Right ventricle myocardium inferior (tissue), 1 donor: ENCODE measurements around the gene ZNF746. TPM values are rescaled to one million over a fixed set of nuclear protein-coding genes. Genes with fewer than 3 reads are reported as not detected.
A peak's percentile ranks its signal among the peaks of the same experiment; 100 is the strongest.

Experiments used
- ATAC-seq: fragments of 200-7000 bp; cut with Tn5 transposase; one replicate; pipeline ENCODE4 v1.9.1; 2020; ENCODE audit warnings: mild to moderate bottlenecking, moderate library complexity
- DNase-seq: peaks from one replicate; pipeline ENCODE4 v3.0.0; 2021; ENCODE audit errors: missing footprints
- intact Hi-C: fragments of 100-400 bp; cut with DNase I; formaldehyde crosslinking; loops from one replicate; pipeline ENCODE4 v1.11.0; 2022
- long read RNA-seq: library from polyadenylated mRNA; unstranded; transcript quantifications from one replicate; pipeline ENCODE4 v2.0.0, GENCODE V29; 2021
- total RNA-seq: library from RNA; stranded (reverse); fragmentation: NEBNext Ultra II Directional; extraction: Animal tissue kit (Norgen Biotek cat#: 25700); gene quantifications from one replicate; pipeline ENCODE4 v1.2.1, GENCODE V29; 2021
- donor health status: DM: no; HTN: yes; CAD: no; lungs with severe emphysema.

ZNF746 gene
- 8.4 TPM for total RNA-seq
- long read RNA-seq, partial matches to known transcripts: 1 of 12 reads
- long read RNA-seq, other reads (novel, unspliced or antisense): 6 of 12 reads

DNA sequence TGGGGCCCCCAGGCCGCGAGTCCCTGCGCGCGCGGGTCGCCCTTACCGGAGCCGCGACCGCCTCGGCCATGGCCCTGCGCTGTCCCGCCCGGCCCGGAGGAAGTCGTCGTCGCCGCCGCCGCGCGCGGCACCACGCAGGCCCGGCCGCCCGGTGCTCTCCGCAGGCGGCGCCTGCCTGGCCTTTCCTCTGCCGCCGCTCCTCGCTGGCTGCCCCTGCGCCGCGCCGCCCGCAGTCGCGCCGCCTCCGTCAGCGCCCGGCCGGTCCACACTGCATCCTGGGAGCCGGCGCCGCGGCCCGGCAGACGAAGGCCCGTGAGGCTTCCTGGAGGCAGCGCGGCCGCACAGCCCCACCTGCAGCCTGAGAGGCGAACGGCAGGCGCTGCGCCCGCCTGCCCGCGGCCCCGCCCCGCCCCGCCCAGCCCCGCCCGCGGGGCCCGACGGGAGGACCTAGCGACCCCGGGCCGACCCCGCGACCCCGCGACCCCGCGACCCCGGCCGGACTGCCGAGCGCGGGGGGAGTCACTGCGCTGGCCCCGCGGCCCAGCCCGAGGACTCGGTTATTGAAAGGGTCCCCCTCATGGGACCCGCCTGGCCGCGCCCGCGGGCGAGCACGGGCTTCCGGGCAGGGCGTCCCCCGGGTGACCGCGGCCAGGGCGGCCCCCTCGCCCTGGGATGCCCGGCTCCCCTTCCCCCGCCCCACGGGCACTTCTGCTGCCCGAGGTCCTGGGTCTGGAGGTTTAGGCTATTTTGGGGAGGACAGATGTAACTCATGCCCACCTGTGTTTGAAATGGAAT, at the start of gene ZNF746:
ZNF746 (minus strand) TSS at position 343 of the 795 bp plus-strand sequence; CDS start at position 70, 273 bp downstream.
- intact Hi-C loops: loop anchor here (5.0 to 10.0 kb wide), 2 partner anchors 127 to 235 kb away; partner anchors contain the start of gene ZNF783
- DNase-seq (peak; percentile 96), ATAC-seq (peak; percentile 93)

DNA sequence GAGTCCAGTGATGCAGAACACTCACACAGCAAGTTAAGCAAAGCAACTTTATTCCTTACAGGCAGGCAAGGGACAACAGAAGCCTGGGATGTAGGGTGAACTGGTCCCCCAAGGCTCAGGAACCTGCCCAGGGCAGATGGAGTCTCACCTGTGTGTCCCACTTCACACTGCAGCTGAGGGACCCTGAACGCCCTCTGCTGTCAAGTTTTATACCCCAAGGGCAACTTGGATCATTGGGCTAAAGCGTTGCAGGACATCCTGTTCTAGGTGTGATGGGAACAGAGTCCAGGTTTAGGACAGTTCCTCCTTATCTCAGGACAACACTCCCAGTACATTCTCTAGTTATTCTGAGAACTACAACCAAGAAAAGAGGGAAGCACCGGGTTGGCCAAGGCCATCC, 49.5 kb upstream of the ZNF746 start:
- no peak for ATAC-seq
- no peak for DNase-seq
- intact Hi-C loops: no loop called here

DNA sequence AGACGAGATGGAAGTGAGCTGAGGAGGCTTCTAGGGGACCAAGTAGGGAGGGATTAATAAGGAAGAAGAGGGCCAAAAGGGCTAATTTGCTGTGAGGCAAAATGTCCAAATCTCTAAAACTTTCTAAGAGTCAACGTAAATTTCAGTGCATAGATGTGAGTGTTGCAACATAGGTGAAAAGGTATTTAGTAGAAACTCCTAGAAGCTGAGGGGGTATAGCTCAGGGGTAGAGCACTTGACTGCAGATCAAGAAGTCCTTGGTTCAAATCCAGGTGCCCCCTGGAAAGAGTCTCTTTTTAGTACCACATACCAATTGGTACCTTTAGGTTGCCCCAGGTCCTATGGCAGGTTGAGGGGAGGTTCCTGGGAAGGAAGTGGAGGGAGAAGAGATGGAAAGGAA, 48.7 kb upstream of the ZNF746 start:
- DNase-seq (no peak), ATAC-seq (no peak)
- intact Hi-C loops: no loop called here

DNA sequence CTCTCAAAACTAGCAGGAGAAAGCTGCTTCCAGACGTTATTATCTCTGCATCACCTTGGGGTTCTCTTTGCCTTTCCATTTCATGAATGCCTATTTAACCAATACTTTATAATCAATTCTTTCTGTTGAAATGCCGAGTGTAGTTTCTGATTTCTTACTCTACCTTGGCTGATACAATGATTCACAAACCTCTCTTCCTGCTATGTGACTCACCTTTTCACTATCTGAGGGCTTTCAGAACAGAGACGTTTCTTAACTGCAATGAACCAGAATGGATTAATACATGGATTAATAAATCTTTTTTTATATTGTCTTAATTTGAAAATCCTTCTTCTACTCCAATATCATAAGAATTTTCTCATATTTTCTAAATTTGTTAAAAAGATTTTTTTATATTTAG, 46.4 kb upstream of the ZNF746 start:
- no peak for ATAC-seq
- intact Hi-C loops: no loop called here
- no peak for DNase-seq

DNA sequence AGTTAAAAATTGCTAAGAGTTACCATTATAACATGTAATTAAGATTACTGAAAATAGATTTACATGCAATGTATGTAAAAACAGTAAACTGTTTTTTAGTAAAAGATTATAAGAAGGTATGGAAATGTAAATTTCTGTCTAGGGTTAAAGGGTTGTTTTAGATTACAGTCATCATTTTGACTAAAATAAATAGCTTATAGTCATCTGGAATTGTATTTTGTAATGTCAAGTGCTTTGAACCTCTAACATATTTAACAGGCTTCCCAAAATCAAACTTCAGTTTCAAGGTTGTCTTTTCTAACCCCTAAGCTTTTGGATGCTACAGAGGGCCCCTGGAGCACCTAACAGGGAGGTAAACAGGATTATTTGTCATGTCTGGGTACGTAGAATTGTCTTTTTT, 35.0 kb upstream of the ZNF746 start:
- intact Hi-C loops: no loop called here
- DNase-seq: no peak
- no peak for ATAC-seq

DNA sequence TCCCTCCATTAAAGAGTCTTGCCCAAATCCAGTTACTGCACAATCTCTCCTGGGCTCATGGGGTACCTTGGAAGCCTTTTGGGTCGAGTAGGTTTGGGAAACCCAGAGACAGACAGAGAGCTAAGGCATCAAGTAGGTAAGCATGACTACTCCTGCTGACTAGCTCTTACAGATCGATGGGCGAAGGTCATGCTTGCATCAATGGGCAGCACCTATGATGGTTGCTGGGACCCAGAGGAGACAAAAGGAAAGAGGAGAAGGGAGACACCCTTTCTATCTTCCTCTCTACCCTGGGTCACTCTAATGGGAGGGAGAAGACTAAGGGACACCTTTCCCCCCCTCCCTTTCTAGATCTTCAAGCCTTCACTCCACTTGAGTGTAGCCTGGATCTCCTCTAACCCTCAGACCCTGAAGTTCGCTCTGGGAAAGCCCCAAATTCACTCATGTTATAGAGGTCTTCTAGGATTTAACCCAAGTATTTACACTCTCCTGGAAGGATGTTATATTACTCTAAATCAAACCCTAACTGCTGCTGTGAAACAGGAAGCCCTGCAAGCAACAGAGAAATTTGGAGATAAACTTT, 31.6 kb upstream of the ZNF746 start:
- intact Hi-C loops: no loop called here
- no peak for DNase-seq
- no peak for ATAC-seq

DNA sequence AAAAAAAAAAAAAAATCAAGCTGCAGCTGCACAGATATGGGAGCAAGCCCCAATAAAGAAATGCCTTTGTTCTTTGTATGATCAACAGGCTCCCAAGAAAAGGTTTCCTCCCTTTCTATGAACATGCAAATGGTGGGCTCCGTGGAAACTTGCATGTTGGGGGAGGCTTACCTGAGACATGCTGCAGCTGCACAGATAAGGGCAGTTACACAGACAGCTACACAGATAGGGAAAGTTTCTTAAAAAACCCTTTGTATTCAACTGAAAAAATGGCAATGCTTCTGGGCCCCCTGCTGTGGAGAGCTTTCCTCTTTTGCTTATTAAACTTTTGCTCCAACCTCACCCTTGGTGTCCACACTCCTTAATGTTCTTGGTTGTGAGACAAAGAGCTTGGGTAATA, 29.8 kb upstream of the ZNF746 start:
- ATAC-seq (no peak), DNase-seq (no peak)
- intact Hi-C loops: no loop called here

DNA sequence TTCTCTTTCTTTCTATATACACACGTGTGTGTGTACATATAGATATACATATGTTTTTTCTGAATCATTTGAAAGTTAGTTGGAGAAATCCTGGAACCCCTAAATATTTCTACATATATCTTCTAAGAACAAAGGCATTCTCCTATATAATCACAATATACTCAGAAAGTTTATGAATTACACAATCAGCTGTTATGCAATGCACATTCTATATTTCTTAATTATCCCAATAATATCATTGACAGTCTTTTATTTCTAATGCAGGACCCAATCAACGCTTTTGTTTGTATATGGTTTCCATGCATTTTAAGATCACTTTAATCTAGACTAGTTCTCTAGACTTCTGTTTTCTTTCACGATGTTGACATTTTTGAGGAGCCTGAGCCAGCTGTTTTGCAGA, 27.7 kb upstream of the ZNF746 start:
- DNase-seq (no peak), ATAC-seq (no peak)
- intact Hi-C loops: no loop called here

DNA sequence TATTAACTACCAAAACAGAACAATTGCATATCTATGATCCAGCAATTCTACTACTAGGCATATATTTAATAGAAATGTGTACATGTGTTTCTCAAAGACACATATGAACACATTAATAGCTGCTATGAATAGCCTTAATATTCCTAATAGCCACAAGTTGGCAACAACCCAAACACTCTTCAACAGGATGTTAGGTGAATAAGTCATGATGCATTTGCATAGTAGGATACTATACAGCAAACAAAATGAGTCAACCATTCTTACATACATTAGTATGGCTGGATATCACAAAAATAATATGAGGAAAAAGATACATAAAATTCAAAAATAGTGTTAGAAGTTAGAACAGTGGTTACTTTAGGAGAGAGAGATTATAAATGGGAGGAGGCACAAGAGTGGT, 26.8 kb upstream of the ZNF746 start:
- intact Hi-C loops: no loop called here
- ATAC-seq: no peak
- DNase-seq: no peak

DNA sequence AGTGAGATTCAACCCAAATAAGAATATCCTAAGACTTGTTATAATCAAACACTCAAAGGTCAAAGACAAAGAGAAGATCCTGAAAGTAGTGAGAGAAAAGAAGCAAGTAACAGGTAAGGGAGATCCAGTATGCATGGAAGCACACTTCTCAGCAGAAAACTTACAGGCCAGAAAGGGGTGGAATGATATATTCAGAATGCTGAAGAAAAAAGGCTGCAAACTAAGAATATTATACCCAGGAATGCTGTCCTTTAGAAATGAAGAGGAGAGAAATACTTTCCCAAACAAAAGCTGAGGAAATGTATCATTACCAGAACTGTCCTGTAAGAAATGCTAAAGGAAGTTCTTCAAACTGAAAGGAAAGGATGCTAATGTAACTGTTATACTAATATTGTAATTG, 12.6 kb upstream of the ZNF746 start:
- DNase-seq (no peak), ATAC-seq (no peak)
- intact Hi-C loops: no loop called here

DNA sequence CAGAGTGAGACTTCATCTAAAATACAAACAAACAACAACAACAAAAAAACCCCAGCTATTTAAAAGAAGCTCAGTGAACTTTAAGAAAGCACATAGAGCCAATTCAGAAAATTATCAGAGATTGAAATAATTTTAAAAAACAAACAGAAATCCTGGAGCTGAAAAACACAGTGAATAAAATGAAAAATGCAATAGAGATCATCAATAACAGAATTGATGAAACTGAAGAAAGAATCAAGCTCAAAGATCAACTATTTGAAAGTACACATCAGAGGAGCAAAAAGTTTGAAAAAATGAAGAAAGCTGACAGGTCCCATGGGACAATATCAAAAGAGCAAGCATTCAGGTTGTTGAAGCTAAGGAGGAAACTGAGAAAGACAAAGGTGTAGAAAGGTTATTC, 12.2 kb upstream of the ZNF746 start:
- ATAC-seq (no peak), DNase-seq (no peak)
- intact Hi-C loops: no loop called here

DNA sequence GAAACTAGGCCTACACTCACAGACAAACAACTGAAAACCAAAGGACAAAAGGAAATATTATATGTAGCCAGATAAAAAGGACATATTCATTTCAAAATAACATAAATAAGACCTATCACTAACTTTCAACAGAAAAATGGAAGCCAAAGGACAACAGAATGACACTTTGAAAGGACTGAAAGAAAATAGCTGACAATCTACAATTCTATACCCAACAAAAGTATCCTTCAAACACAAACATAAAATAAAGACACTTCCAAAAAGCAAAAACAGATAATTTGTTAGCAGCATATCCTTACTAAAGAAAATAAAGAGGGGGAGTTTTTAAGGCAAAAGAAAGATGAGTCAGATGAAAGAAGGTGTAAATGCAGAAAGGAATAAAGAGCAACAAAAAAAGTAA, 7.9 kb upstream of the ZNF746 start:
- intact Hi-C loops: no loop called here
- DNase-seq (no peak), ATAC-seq (no peak)

DNA sequence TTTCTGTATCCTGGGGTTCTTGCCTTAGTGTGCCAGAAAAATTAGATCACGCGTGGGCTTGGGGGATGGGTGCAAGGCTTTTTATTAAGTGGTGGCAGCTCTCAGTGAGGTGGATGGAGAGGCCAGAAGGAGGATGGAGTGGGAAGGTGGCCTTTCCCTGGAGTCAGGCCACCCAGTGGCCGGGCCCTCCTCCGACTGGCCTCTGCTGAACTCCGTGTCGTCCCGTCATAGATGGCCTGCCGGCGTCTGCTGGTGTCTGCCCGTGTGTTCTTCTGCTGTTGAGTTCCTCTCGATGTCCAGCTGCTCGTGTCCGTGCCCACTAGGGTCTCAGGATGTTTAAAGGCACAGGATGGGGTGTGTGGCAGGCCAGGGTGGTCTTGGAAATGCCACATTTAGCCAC, 4.0 kb upstream of the ZNF746 start:
- ATAC-seq (no peak), DNase-seq (no peak)
- intact Hi-C loops: no loop called here

DNA sequence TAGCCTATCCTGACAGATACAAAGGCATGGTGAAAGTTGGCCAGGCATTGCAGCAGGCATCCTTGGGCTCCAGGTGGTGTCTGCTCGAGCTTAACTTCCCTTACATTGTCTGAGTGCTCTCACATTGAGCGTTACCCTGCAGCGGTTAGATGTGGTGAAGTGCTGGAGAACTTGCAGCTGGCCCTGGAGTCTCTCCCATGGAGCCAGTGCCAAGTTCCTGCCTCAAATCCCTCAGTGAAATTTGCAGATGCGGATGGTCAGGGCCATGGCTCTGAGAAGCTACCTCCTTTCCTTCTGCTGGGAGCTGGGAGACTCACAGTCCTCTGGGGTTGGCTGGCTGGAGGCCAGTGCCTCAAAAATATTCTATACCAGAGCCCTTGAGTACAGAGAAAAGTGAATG, 3.3 kb upstream of the ZNF746 start:
- DNase-seq (no peak), ATAC-seq (no peak)
- intact Hi-C loops: no loop called here

DNA sequence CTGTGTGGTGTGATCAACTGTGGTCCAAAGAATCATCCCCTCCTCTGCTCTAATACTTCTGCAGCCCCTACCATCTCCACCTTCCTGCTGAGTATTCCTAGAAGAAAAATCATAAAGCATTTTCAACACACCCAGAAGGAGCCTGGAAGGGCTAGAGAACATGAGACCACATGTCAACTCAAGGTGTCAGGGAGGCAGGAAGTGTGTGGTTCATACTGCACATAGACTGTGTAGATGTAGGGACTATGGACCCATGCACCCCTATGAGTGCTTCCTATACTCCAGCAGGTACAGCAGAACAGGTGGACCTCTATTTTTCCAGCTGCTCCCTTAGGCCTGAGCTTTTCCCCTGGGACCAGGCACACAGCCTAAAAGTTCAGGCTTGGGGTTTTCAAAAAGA, 2.6 kb upstream of the ZNF746 start:
- no peak for ATAC-seq
- no peak for DNase-seq
- intact Hi-C loops: no loop called here

DNA sequence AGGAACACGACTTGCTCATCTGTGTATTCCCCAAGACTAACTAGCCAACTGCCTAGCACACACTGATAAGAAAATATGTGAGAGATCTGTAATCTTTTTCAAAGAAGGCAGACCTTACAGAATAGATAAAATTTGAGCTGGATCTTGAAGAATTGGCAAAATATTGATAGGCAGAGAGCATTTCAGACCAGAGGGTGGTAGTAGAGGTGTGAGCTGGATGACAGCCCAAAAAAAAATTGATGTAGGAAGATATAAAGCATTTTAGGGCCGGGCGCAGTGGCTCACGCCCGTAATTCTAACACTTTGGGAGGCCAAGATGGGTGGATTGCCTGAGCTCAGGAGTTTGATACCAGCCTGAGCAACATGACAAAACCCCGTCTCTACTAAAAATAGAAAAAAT, 1.2 kb upstream of the ZNF746 start:
- ATAC-seq (no peak), DNase-seq (no peak)
- intact Hi-C loops: loop anchor here (5.0 to 10.0 kb wide), 2 partner anchors 126 to 237 kb away; partner anchors contain the start of gene ZNF783

DNA sequence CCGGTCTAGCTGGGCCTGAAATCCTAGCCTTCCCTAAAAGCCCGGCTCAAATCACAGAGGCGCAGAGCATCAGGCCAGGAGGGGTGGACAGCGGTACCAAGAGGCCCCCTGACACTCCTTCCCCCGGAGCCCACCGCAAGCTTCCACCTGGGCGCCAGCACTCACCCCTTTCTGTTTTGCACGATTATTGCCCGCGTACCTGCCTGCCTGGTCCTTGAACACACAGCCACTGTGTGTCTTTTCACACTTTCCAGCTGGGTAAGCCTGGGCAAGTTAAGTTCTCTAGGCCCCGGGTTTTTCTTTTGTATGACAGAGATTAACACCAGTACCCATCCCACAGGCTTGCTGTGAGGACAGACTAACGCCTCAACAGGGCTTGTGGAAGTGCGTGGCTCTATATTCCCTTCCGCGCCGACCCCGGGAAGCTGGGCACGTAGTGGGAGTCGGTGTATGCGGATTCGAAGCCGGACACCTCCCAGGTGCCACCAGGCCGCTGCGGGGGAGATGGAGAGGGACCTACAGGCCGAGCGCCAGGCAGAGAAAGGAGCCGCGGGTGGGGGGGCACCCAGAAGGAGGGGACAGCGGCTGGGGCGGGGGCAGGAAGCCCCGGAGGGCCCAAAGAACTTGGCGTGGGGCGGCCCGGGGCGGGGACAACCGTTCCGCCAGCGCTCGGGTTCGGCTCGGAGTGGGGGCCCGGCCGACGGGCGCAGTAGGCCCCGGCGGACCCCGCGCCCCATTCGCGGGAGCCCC, 792 bp downstream of the ZNF746 start:
- peak; percentile 58 for ATAC-seq
- DNase-seq: peak; percentile 88
- intact Hi-C loops: loop anchor here (5.0 to 10.0 kb wide), 2 partner anchors 128 to 235 kb away; partner anchors contain the start of gene ZNF783

DNA sequence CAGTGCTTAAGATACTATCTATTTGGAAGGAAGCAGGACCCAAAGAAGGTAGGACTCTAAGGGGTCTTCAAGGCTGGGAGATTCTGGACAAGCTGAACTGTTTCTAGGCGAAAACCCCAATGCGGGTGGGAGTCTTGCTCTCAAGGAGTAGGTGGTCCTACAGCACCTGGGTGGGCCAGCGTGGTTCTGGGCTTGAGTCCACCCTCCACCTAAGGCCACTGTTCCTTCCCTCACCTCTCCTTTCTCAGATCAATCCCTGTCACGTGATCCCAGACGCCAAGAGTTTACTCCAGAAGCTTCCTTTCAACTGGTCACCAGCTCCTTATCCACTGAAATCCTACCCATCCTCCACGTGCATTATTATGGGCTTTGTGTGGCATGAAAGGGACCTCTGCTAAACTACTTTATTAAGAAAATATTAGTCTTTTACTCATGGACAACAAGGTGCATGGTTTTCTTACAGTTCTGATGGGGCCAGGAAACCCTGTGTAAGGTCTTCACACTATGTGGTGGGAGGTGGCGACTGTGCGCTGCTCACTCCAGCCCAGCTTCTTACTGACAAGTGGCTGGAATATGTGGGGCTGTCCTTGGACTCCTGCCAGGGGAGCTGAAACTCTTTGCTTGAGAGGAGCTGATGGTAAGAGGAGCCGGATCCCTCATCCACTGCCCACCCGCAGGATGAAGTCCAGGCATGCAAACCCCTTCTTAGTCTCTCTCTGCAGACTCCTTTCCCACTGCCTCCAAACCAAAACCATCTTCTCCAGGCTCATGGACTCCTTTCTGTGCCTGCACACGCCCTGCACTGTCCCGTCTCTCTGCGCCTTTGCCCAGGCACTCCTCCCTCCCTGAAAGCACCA, 1.6 kb downstream of the ZNF746 start:
- intact Hi-C loops: loop anchor here (5.0 to 10.0 kb wide), 2 partner anchors 129 to 234 kb away; partner anchors contain the start of gene ZNF783
- DNase-seq: peak; percentile 84
- ATAC-seq: peak; percentile 46
